Posterior cingulate gyrus (tissue), 11 donors: ENCODE results near the gene KTI12.
"Not testable (repeated sequence)": the region's sequence is repeated elsewhere in the genome, so short reads cannot be mapped to it uniquely, and the experiment has no call there.

ENCODE experiments used
- DNase-seq, 10 donors: peaks; one replicate each; pipeline versions ENCODE4 v3.0.0 to v3.0.0-alpha.2; 2020 to 2021; ENCODE audit warnings: mixed read lengths in 3 of 10
- intact Hi-C: fragments of 100-400 bp; cut with DNase I; formaldehyde crosslinking; loops from one replicate; pipeline ENCODE4 v1.15.1; 2023

Gene KTI12

GRCh38 chr1:52045236-52045635 lies 11.6 kb upstream of the KTI12 start:
- DNase-seq = no peak
- intact Hi-C loops = no loop called here

GRCh38 chr1:52041551-52042185 lies 8.1 kb upstream of the KTI12 start:
- intact Hi-C loops = no loop called here
- DNase-seq = no peak

- no peak for DNase-seq
- intact Hi-C loops = no loop called here
Observed at GRCh38 chr1:52037909-52038308, 4.3 kb upstream of the KTI12 start.

GRCh38 chr1:52037402-52037814 lies 3.8 kb upstream of the KTI12 start:
- intact Hi-C loops = no loop called here
- DNase-seq = no peak

GRCh38 chr1:52034050-52034384 lies 407 bp upstream of the KTI12 start:
- DNase-seq = no peak

GRCh38 chr1:52032785-52033131 lies 852 bp downstream of the KTI12 start:
- peak in 7 of 10 donors; percentile 9 to 79 (median 15) for DNase-seq
- intact Hi-C loops = loop anchor here (1.0 kb wide), 1 partner anchor 24 kb away; the partner anchor contains the start of gene BTF3L4

More at GRCh38 chr1:52034050-52034384, 407 bp upstream of the KTI12 start:
- intact Hi-C loops = no loop called here

GRCh38 chr1:52032124-52032784 lies 1.4 kb downstream of the KTI12 start:
- intact Hi-C loops = no loop called here
- no peak for DNase-seq

- intact Hi-C loops, DNase-seq: not testable (repeated sequence)
Observed at GRCh38 chr1:52028839-52029238, 4.8 kb downstream of the KTI12 start.

- intact Hi-C loops = no loop called here
Observed at GRCh38 chr1:52028328-52028727, 5.3 kb downstream of the KTI12 start.

GRCh38 chr1:52026278-52026677 lies 7.3 kb downstream of the KTI12 start:
- no peak for DNase-seq
- intact Hi-C loops = no loop called here

More at GRCh38 chr1:52028328-52028727, 5.3 kb downstream of the KTI12 start:
- DNase-seq = no peak

- DNase-seq = no peak
Observed at GRCh38 chr1:52022133-52022532, 11.5 kb downstream of the KTI12 start.

GRCh38 chr1:52008071-52008809 lies 25.4 kb downstream of the KTI12 start:
- intact Hi-C loops = no loop called here
- no peak for DNase-seq

More at GRCh38 chr1:52022133-52022532, 11.5 kb downstream of the KTI12 start:
- intact Hi-C loops = no loop called here

GRCh38 chr1:52007215-52008002 lies 26.2 kb downstream of the KTI12 start:
- intact Hi-C loops = no loop called here

GRCh38 chr1:52006081-52006553 lies 27.5 kb downstream of the KTI12 start:
- intact Hi-C loops, DNase-seq: not testable (repeated sequence)

More at GRCh38 chr1:52007215-52008002, 26.2 kb downstream of the KTI12 start:
- DNase-seq = no peak

GRCh38 chr1:52005548-52005947 lies 28.1 kb downstream of the KTI12 start:
- DNase-seq, intact Hi-C loops: not testable (repeated sequence)

- DNase-seq = no peak
- intact Hi-C loops = no loop called here
Observed at GRCh38 chr1:52003877-52004276, 29.7 kb downstream of the KTI12 start.

GRCh38 chr1:52002038-52002917 lies 31.3 kb downstream of the KTI12 start:
- intact Hi-C loops = loop anchor here (1.0 kb wide), 1 partner anchor 105 kb away; no protein-coding TSS in a partner anchor
- DNase-seq = peak in 3 of 10 donors; percentile 21 to 40 (median 37)

GRCh38 chr1:51998701-51999100 lies 34.9 kb downstream of the KTI12 start:
- no peak for DNase-seq
- intact Hi-C loops = no loop called here

- DNase-seq = no peak
- intact Hi-C loops = no loop called here
Observed at GRCh38 chr1:51997974-51998382, 35.6 kb downstream of the KTI12 start.
